GM18511 (cell line): Measurements from ENCODE around the gene SEBOX.

Experiments used
- ATAC-seq: cut with Tn5 transposase; IDR thresholded peaks from one replicate; pipeline ENCODE4 v1.9.1; 2021; ENCODE audit warnings: mild to moderate bottlenecking, moderate library complexity; ENCODE audit not compliant: unreplicated experiment

The SEBOX gene

GRCh38 chr17:28324267-28324745, 40.7 kb downstream of the SEBOX start:
- no peak for ATAC-seq

DNA sequence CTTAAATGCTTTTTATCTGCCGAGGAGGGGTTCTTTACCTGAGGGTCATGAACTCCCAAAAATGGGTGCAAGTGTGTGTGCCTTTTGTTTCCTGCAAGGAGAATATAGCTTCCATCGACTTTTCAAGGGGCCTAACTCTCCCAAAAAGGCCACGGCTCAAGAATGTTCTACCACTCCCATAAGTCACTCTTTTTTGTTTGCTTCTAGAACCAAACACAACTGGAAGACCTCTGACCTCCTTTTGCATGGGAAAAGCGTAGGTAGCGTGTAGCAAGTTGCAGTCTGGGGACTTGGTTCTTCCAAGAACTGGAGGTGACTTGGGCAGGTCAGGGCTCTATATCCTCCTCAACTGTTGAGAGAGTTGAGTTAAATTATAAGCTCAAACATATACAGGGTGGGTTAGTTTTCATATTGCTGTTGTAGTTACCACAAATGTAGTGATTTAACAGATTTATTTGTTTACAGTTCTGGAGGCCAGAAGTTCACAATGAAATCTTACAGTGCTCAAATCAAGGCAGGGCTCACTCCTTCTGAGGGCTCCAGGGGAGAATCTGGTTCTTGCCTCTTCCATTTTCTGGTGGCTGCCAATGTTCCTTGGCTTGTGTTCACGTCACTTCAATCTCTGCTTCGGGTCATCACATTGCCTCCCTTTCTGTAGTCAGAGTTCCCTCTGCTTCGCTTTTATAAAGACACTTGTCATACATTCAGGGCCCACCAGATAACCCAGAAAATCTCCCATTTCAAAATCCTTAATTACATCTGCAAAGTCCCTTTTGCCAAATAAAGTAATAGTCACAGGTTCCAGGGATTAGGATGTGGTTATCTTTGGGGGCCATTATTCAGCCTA, 44.6 kb downstream of the SEBOX start:
- ATAC-seq = no peak

- ATAC-seq = no peak
Measured at GRCh38 chr17:28319598-28319935, 45.4 kb downstream of the SEBOX start.

DNA sequence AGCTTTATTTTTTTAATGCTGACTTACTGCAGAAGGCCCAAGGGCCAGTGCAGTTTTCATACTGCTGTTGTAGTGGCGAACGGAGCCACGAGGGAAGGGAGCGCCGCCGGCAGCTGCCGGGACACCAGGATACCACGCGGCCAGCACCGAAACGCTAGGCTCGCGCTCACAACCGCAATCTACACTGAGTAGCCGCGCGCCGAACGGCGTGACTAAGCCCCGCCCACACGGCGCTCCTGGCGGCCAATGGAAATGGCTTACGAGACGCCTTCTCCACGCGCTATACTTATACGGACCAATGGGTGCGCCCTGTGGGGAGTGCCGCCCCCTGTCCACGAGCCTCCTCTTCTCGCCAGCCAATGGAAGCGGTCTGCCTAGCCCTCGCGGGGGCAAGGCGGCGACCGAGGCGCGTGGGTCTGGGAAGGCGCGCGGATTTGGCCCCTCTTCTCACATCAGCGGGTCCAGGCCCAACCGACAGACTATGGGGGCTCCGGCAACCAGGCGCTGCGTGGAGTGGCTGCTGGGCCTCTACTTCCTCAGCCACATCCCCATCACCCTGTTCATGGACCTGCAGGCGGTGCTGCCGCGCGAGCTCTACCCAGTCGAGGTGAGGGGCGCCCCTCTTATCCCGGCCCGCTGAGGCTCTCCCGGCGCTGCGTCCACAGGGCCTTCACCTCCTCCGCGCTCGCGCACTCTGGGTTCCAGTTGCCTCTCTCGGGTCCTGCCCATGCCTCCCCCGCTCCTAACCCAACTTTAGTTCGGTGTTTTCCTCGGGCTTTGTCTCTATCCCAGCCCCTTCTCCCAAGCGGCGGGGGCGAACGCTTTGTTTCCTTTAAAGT, 46.0 kb downstream of the SEBOX start, which contains the start of gene TMEM97:
Gene TMEM97 (plus strand): TSS at position 442 of the 839 bp plus-strand sequence. CDS start 40 bp downstream, at position 482.
- ATAC-seq = peak; percentile 98

- peak; percentile 20 for ATAC-seq
Measured at GRCh38 chr17:28317966-28318758, 46.8 kb downstream of the SEBOX start.

DNA sequence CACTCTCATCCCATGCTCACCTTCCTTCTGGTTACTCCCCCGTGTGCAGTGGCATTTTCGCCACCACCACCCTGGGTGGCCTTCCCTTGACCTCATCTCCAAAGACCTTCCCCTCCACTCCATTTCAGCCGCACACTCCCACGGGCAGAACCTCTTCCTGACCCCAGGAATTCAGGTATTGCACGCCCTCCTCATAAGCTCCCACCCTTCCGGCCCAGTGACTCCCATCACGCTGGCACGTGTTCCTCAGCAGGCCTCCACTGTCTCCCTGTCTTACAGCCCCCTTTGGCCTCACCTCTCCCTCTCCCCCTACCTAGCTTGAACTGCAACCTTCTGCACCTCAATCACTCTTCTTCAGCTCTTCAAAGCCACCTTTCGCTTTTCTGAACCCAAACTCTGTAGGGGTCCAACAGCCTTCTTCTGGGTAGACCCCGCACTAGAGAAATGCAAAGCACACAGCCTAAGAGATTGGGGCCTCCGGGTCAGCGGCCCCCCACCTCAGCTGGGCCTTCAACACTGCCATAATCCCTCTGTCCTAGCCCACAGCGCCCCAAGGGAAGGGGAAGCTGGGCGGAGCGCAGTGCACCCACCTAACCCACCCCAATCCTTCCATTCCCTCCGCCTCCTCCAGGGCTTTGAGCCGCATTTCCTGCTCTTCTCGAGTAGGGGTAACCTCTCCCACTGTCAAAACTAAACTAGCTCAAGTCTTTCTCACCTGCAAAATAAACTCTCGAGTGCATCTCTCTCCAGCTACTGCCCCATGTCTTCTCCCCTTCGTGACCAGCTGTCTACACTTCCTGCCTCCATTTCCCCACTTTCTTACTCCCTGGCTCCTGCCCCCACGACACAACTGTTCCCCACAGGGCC, 47.7 kb downstream of the SEBOX start:
- ATAC-seq = no peak

DNA sequence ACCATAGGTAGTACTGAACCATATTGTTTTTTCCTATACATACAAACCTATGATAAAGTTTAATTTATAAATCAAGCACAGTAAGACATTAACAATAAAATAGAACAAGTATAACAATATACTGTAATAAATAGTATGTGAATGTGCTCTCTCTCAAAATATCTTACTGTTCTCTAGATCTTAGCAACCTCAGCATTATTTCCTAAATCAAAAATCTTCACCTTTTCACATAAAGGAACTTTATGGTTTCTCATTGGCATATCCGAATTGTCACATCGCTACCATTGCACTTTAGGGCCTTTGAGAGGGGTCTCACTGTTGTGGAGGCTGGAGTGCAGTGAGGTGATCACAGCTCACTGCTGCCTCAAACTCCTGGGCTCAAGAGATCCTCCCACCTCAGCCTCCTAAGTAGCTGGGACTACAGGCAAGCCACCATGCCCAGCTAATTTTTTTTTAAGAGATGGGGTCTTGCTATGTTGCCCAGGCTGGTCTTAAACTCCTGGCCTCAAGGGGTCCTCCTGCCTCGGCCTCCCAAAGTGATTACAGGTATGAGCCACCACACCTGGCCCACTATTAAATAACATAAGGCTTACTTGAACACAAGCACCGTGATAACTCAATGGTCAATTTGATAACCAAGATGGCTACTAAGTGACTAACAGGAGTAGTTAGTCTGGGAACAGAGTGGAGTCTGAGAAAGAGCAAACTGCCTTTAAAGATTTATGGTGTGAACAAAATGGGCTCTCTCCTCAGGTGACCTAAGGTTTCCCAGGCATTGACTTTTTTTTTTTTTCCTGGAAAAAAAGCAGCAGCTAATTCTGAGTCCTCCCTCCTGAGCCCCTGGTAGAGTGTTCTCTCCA, 48.9 kb downstream of the SEBOX start:
- no peak for ATAC-seq

DNA sequence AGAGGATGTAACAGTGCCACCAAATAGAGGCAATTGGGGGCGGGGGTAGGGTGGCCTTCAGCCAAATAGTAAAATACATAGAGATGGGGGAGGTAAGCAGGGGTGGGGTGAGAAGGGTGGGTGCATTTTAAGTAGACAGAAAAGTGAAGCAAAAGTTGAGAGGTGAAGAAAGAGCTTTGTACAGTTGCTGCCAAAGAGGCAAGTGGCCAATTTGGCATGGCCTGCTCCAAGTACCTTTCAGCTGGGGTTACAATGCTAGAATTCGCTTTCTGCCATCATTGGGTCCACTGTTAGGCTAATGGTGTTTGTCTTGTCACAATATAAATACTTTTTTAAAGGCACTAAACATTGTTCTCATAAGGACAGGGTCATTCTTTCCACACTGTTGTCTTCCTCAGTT, 51.2 kb downstream of the SEBOX start:
- no peak for ATAC-seq
